SU-DHL-6 (cell line): ENCODE measurements around the gene HK1.

Source experiments
- CTCF ChIP-seq: fragments of 200-600 bp; sonication (generic); IDR thresholded peaks from one replicate; pipeline ENCODE4 v1.5.1; 2017; ENCODE audit warnings: antibody characterized with exemption, mild to moderate bottlenecking, low read length, moderate library complexity; ENCODE audit not compliant: insufficient read depth, poor library complexity, severe bottlenecking
- EZH2phosphoT487 ChIP-seq: fragments of 200-600 bp; sonication (generic), shearing (Covaris generic); conservative IDR thresholded peaks from 2 replicates; pipeline ENCODE4 v1.6.1; 2018; ENCODE audit warnings: mild to moderate bottlenecking, antibody characterized with exemption, low read length, moderate library complexity, mixed read lengths

- no peak for TF ChIP-seq CTCF
- TF ChIP-seq EZH2phosphoT487: no peak
Observed at GRCh38 chr10:69414036-69415018, 136.0 kb downstream of the HK1 start.
